ENCODE measurements around the gene MCM10.

DNA sequence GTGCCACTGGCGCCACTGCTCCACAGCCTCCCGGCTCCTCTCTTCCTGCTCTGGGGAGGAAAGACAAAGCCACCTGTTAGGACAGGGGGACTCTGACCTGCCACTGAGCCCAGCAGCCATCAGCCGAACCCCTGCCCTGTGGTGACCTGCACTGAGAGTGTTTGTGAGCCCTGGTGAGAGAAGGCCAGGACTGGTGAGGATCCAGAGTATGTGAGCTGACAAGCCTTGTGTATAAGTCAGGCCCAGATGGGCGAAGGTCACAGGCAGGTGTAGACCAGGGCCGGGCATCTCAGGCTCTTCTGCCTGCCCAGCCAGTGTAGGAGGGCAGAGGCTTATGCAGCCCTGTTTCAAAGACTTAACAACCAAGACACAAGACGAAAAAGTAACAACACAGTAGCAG, 60.8 kb downstream of the MCM10 start:
- TF ChIP-seq, protein P1, sequence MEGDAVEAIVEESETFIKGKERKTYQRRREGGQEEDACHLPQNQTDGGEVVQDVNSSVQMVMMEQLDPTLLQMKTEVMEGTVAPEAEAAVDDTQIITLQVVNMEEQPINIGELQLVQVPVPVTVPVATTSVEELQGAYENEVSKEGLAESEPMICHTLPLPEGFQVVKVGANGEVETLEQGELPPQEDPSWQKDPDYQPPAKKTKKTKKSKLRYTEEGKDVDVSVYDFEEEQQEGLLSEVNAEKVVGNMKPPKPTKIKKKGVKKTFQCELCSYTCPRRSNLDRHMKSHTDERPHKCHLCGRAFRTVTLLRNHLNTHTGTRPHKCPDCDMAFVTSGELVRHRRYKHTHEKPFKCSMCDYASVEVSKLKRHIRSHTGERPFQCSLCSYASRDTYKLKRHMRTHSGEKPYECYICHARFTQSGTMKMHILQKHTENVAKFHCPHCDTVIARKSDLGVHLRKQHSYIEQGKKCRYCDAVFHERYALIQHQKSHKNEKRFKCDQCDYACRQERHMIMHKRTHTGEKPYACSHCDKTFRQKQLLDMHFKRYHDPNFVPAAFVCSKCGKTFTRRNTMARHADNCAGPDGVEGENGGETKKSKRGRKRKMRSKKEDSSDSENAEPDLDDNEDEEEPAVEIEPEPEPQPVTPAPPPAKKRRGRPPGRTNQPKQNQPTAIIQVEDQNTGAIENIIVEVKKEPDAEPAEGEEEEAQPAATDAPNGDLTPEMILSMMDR (conservative IDR thresholded peaks at IDR 0.05; ENCODE audit: low read depth in 2 of 2): no peak
- TF ChIP-seq EZH2 (IDR thresholded peaks at IDR 0.05; ENCODE audit: low read depth, unreplicated experiment) (no peak), POLR2AphosphoS5 (IDR thresholded peaks at IDR 0.05; ENCODE audit: low read depth) (no peak), CREB1 (CRISPR knock-in tag; IDR thresholded peaks at IDR 0.05; ENCODE audit: low read depth) (no peak), EZH2phosphoT487 (IDR thresholded peaks at IDR 0.05; ENCODE audit: unreplicated experiment) (no peak), JUNB (IDR thresholded peaks at IDR 0.05; ENCODE audit: unreplicated experiment) (no peak), ZNF331 (CRISPR knock-in tag; IDR thresholded peaks at IDR 0.05; ENCODE audit: low read depth) (no peak), ZNF114 (CRISPR knock-in tag; IDR thresholded peaks at IDR 0.05) (no peak)
- TF ChIP-seq, protein P2, sequence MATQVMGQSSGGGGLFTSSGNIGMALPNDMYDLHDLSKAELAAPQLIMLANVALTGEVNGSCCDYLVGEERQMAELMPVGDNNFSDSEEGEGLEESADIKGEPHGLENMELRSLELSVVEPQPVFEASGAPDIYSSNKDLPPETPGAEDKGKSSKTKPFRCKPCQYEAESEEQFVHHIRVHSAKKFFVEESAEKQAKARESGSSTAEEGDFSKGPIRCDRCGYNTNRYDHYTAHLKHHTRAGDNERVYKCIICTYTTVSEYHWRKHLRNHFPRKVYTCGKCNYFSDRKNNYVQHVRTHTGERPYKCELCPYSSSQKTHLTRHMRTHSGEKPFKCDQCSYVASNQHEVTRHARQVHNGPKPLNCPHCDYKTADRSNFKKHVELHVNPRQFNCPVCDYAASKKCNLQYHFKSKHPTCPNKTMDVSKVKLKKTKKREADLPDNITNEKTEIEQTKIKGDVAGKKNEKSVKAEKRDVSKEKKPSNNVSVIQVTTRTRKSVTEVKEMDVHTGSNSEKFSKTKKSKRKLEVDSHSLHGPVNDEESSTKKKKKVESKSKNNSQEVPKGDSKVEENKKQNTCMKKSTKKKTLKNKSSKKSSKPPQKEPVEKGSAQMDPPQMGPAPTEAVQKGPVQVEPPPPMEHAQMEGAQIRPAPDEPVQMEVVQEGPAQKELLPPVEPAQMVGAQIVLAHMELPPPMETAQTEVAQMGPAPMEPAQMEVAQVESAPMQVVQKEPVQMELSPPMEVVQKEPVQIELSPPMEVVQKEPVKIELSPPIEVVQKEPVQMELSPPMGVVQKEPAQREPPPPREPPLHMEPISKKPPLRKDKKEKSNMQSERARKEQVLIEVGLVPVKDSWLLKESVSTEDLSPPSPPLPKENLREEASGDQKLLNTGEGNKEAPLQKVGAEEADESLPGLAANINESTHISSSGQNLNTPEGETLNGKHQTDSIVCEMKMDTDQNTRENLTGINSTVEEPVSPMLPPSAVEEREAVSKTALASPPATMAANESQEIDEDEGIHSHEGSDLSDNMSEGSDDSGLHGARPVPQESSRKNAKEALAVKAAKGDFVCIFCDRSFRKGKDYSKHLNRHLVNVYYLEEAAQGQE (IDR thresholded peaks at IDR 0.05; ENCODE audit: unreplicated experiment): no peak
- TF ChIP-seq, protein P3, sequence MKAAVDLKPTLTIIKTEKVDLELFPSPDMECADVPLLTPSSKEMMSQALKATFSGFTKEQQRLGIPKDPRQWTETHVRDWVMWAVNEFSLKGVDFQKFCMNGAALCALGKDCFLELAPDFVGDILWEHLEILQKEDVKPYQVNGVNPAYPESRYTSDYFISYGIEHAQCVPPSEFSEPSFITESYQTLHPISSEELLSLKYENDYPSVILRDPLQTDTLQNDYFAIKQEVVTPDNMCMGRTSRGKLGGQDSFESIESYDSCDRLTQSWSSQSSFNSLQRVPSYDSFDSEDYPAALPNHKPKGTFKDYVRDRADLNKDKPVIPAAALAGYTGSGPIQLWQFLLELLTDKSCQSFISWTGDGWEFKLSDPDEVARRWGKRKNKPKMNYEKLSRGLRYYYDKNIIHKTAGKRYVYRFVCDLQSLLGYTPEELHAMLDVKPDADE (IDR thresholded peaks at IDR 0.05): no peak

All from GM23338 (cell line).